ENCODE data around the gene AMFR. TPM values are rescaled to one million over a fixed set of nuclear protein-coding genes. Genes with fewer than 3 reads are reported as not detected.
A peak's percentile ranks its signal among the peaks of the same experiment; 100 is the strongest.

Gene AMFR
- total RNA-seq (100 to 1,000 TPM in 5 of 7 donors, 10 to 100 TPM in 2; 88.5 to 249 (median 126) TPM), polyA plus RNA-seq (10 to 100 TPM; 48.1 to 74.4 (median 56.2) TPM)
- long read RNA-seq, donor 1, transcript AMFR-201 (14 exons, 3,600 nt), result major isoform, 5 of 7 reads
- long read RNA-seq, donor 1, partial matches to known transcripts, result 0 of 7 reads
- long read RNA-seq, donor 1, other reads (novel, unspliced or antisense), result 0 of 7 reads
- long read RNA-seq, donor 2, transcript AMFR-201 (14 exons, 3,600 nt), result major isoform, 6 of 10 reads
- long read RNA-seq, donor 2, partial matches to known transcripts, result 0 of 10 reads
- long read RNA-seq, donor 2, other reads (novel, unspliced or antisense), result 0 of 10 reads

GRCh38 chr16:56425439-56425832 lies at the start of gene AMFR:
AMFR (minus strand) TSS chr16:56425545; CDS start chr16:56425327, 218 bp downstream.
- Histone ChIP-seq H3K4me3 (peak within 1 kb of the TSS; percentile 75 to 92 (median 86)), H3K27me3 (replicated peaks in 1 of 7) (no peaks in the 10 kb centered on the region), H3K36me3 (peaks cover 0 to 6% (median 1%) of the 10 kb centered on the region in 6 donors), H3K27ac (peak within 1 kb of the TSS; percentile 64 to 93 (median 87)), H3K4me1 (peaks cover 31 to 50% (median 44%) of the 10 kb centered on the region in 6 donors), H3K9me3 (no peaks in the 10 kb centered on the region)
- 0 to 1% (median 1%) methylated on average over 10 to 57 of the region's 57 CpGs for WGBS, 5 donors
- intact Hi-C loops (cut with DNase I; ENCODE audit: low total_unique reads), result no loop called here
- peak in 7 of 11 experiments; percentile 42 to 78 (median 74) for TF ChIP-seq CTCF (IDR thresholded peaks at IDR 0.05 in 8 of 11, conservative IDR thresholded peaks at IDR 0.05 in 3 of 11)
- peak in 1 of 3 donors; percentile 17 for TF ChIP-seq POLR2A (IDR thresholded peaks at IDR 0.05)
- peak; percentile 44 to 75 (median 75) for TF ChIP-seq POLR2AphosphoS5 (IDR thresholded peaks at IDR 0.05)
- DNase-seq, result peak; percentile 93

GRCh38 chr16:56470666-56471065 lies 45.3 kb upstream of the AMFR start:
- Histone ChIP-seq H3K36me3 (peaks cover 0 to 100% (median 96%) of the 10 kb centered on the region in 6 donors), H3K27me3 (replicated peaks in 1 of 7) (no peaks in the 10 kb centered on the region), H3K27ac (no peak overlapping the region), H3K4me1 (no peaks in the 10 kb centered on the region), H3K9me3 (no peaks in the 10 kb centered on the region), H3K4me3 (no peak overlapping the region)
- intact Hi-C loops (cut with DNase I; ENCODE audit: low total_unique reads), result no loop called here
- TF ChIP-seq CTCF (IDR thresholded peaks at IDR 0.05 in 8 of 11, conservative IDR thresholded peaks at IDR 0.05 in 3 of 11), result no peak
- TF ChIP-seq POLR2A (IDR thresholded peaks at IDR 0.05), result no peak
- TF ChIP-seq POLR2AphosphoS5 (IDR thresholded peaks at IDR 0.05), result no peak
- 92 to 97% (median 94%) methylated on average over 1 of the region's 1 CpG for WGBS, 5 donors
- DNase-seq, result no peak

- TF ChIP-seq POLR2A (IDR thresholded peaks at IDR 0.05), result no peak
- TF ChIP-seq POLR2AphosphoS5 (IDR thresholded peaks at IDR 0.05), result no peak
- TF ChIP-seq CTCF (IDR thresholded peaks at IDR 0.05 in 8 of 11, conservative IDR thresholded peaks at IDR 0.05 in 3 of 11), result no peak
- Histone ChIP-seq H3K4me1 (no peaks in the 10 kb centered on the region), H3K27me3 (replicated peaks in 1 of 7) (no peaks in the 10 kb centered on the region), H3K27ac (no peak overlapping the region), H3K9me3 (no peaks in the 10 kb centered on the region), H3K36me3 (peaks cover 0 to 100% (median 95%) of the 10 kb centered on the region in 6 donors), H3K4me3 (no peak overlapping the region)
- no peak for DNase-seq
- WGBS, 5 donors, result 94 to 98% (median 97%) methylated on average over 3 of the region's 3 CpGs
- intact Hi-C loops (cut with DNase I; ENCODE audit: low total_unique reads), result no loop called here
These were observed 44.9 kb upstream of the AMFR start for GRCh38 chr16:56470232-56470631.

GRCh38 chr16:56469748-56470147 lies 44.4 kb upstream of the AMFR start:
- Histone ChIP-seq H3K36me3 (peaks cover 0 to 100% (median 93%) of the 10 kb centered on the region in 6 donors), H3K4me3 (no peak overlapping the region), H3K4me1 (no peaks in the 10 kb centered on the region), H3K27ac (no peak overlapping the region), H3K27me3 (replicated peaks in 1 of 7) (no peaks in the 10 kb centered on the region), H3K9me3 (no peaks in the 10 kb centered on the region)
- intact Hi-C loops (cut with DNase I; ENCODE audit: low total_unique reads), result no loop called here
- 92 to 97% (median 95%) methylated on average over 7 of the region's 7 CpGs for WGBS, 5 donors
- TF ChIP-seq CTCF (IDR thresholded peaks at IDR 0.05 in 8 of 11, conservative IDR thresholded peaks at IDR 0.05 in 3 of 11), result no peak
- no peak for TF ChIP-seq POLR2A (IDR thresholded peaks at IDR 0.05)
- TF ChIP-seq POLR2AphosphoS5 (IDR thresholded peaks at IDR 0.05), result no peak
- no peak for DNase-seq

Measured in spleen (tissue), 13 donors.